SK-N-SH treated with all-trans-retinoic acid at 6 μM for 48 hours (cell line): ENCODE data around the gene PDE9A.

Experiments
- ATAC-seq: fragments of 200-7000 bp; cut with Tn5 transposase; 3 replicates; pipeline ENCODE4 v1.9.1; 2020; ENCODE audit warnings: mild to moderate bottlenecking, moderate library complexity
- ARNTL ChIP-seq: fragments of 450-650 bp; formaldehyde crosslinking; IDR thresholded peaks from 2 replicates; pipeline ENCODE4 v1.5.0; 2020; ENCODE audit warnings: low read depth, mild to moderate bottlenecking, moderate library complexity, borderline replicate concordance
- BACH2 ChIP-seq: fragments of 250-450 bp; sonication (Bioruptor Pico); IDR thresholded peaks from 2 replicates; pipeline ENCODE4 v1.9.0; 2021; ENCODE audit warnings: mild to moderate bottlenecking, borderline replicate concordance
- CSDC2 ChIP-seq: fragments of 250-450 bp; sonication (Bioruptor Pico); IDR thresholded peaks from 2 replicates; pipeline ENCODE4 v1.5.0; 2020; ENCODE audit warnings: mild to moderate bottlenecking, moderate library complexity
- ESRRG ChIP-seq: fragments of 250-450 bp; sonication (Bioruptor Pico); IDR thresholded peaks from 2 replicates; pipeline ENCODE4 v1.6.1; 2021; ENCODE audit warnings: mild to moderate bottlenecking
- GLIS3 ChIP-seq: fragments of 250-450 bp; sonication (Bioruptor Pico); IDR thresholded peaks from 2 replicates; pipeline ENCODE4 v1.5.0; 2020; ENCODE audit warnings: mild to moderate bottlenecking, moderate library complexity
- ISL1 ChIP-seq: fragments of 250-450 bp; sonication (Bioruptor Pico); IDR thresholded peaks from 2 replicates; pipeline ENCODE4 v2.1.2; 2022; ENCODE audit warnings: mild to moderate bottlenecking, moderate library complexity
- OSR1 ChIP-seq: fragments of 250-450 bp; sonication (Bioruptor Pico); IDR thresholded peaks from 2 replicates; pipeline ENCODE4 v1.8.0; 2022; ENCODE audit warnings: moderate library complexity, mild to moderate bottlenecking, inconsistent platforms
- PPARA ChIP-seq: fragments of 250-450 bp; sonication (Bioruptor Pico); IDR thresholded peaks from 2 replicates; pipeline ENCODE4 v1.5.0; 2020; ENCODE audit warnings: mild to moderate bottlenecking, borderline replicate concordance
- RARB ChIP-seq: fragments of 250-450 bp; sonication (Bioruptor Pico); IDR thresholded peaks from 2 replicates; pipeline ENCODE4 v1.8.0; 2021; ENCODE audit warnings: mild to moderate bottlenecking, moderate library complexity
- SNAI2 ChIP-seq: fragments of 250-450 bp; sonication (Bioruptor Pico); IDR thresholded peaks from 2 replicates; pipeline ENCODE4 v1.5.0; 2020; ENCODE audit warnings: mild to moderate bottlenecking, moderate library complexity
- TCF4 ChIP-seq: fragments of 250-450 bp; sonication (Bioruptor Pico); IDR thresholded peaks from 2 replicates; pipeline ENCODE4 v1.8.0; 2021; ENCODE audit warnings: mild to moderate bottlenecking, moderate library complexity, borderline replicate concordance
- TOX ChIP-seq: fragments of 250-450 bp; sonication (Bioruptor Pico); IDR thresholded peaks from 2 replicates; pipeline ENCODE4 v1.8.0; 2021; ENCODE audit warnings: mild to moderate bottlenecking, moderate library complexity, borderline replicate concordance
- ZC3H10 ChIP-seq: fragments of 250-450 bp; sonication (Bioruptor Pico); IDR thresholded peaks from 2 replicates; pipeline ENCODE4 v1.5.1; 2021; ENCODE audit warnings: mild to moderate bottlenecking, moderate library complexity
- ZFP3 ChIP-seq: fragments of 250-450 bp; sonication (Bioruptor Pico); IDR thresholded peaks from 2 replicates; pipeline ENCODE4 v1.5.0; 2020; ENCODE audit warnings: mild to moderate bottlenecking, moderate library complexity
- ZFP30 ChIP-seq: fragments of 450-650 bp; formaldehyde crosslinking; IDR thresholded peaks from 2 replicates; pipeline ENCODE4 v1.5.0; 2022; ENCODE audit warnings: mild to moderate bottlenecking, moderate library complexity
- ZNF565 ChIP-seq: fragments of 450-650 bp; formaldehyde crosslinking; conservative IDR thresholded peaks from 2 replicates; pipeline ENCODE4 v1.5.0; 2020; ENCODE audit warnings: low read depth, mild to moderate bottlenecking, moderate library complexity
- ZNF70 ChIP-seq: fragments of 450-650 bp; formaldehyde crosslinking; IDR thresholded peaks from 2 replicates; pipeline ENCODE4 v1.5.0; 2020; ENCODE audit warnings: mild to moderate bottlenecking, moderate library complexity
- ZNF8 ChIP-seq: fragments of 450-650 bp; formaldehyde crosslinking; IDR thresholded peaks from 2 replicates; pipeline ENCODE4 v1.5.0; 2020; ENCODE audit warnings: mild to moderate bottlenecking, moderate library complexity
- TF ChIP-seq, protein P1 (sequence below): fragments of 250-450 bp; sonication (Bioruptor Pico); IDR thresholded peaks from 2 replicates; pipeline ENCODE4 v1.5.1; 2020; ENCODE audit warnings: low read depth, mild to moderate bottlenecking, moderate library complexity
- TF ChIP-seq, protein P2 (sequence below): fragments of 250-450 bp; sonication (Bioruptor Pico); IDR thresholded peaks from 2 replicates; pipeline ENCODE4 v1.8.0; 2021; ENCODE audit warnings: low read depth, mild to moderate bottlenecking, moderate library complexity, borderline replicate concordance
- TF ChIP-seq, protein P3 (sequence below): fragments of 250-450 bp; sonication (Bioruptor Pico); IDR thresholded peaks from 2 replicates; pipeline ENCODE4 v1.8.0; 2020; ENCODE audit warnings: mild to moderate bottlenecking, moderate library complexity, borderline replicate concordance
- TF ChIP-seq, protein P4 (sequence below): fragments of 250-450 bp; sonication (Bioruptor Pico); IDR thresholded peaks from 2 replicates; pipeline ENCODE4 v1.5.1; 2021; ENCODE audit warnings: mild to moderate bottlenecking, moderate library complexity
- TF ChIP-seq, protein P5 (sequence below): fragments of 250-450 bp; sonication (Bioruptor Pico); IDR thresholded peaks from 2 replicates; pipeline ENCODE4 v1.5.0; 2020; ENCODE audit warnings: mild to moderate bottlenecking, moderate library complexity

Gene PDE9A

DNA sequence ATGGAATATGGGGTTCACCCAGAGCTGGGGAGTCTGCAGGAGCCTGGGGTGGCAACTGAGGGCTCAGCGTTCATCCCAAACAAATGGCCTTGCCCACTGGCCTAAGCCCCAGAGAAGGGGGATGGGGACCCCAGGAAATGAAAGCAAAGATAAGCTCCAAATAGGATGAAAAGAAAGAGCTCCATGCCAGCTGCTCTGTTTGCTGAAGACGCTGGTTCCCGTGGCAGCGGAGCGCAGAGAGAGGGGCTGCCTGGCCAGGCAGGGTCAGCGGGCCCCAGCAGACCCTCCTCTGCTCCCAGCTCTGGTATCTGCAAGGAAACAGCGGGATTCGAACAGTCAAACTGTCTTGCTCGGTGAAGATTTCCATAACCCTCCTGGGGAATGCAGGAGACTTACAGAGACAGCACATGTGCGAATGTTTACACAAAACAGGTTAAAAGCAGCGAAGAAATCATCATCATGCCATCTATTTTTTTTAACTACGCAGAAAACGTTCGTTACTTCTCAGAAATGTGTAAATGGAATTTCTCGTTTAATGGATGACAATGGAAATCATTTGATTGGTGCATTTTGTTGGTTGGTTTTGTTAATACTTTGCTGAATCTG is 94.4 kb downstream of the PDE9A start:
- ATAC-seq, result no peak
- TF ChIP-seq ZNF8 (no peak), ISL1 (CRISPR knock-in tag) (no peak), CSDC2 (no peak), ARNTL (CRISPR knock-in tag) (no peak), TCF4 (no peak), ZNF565 (CRISPR knock-in tag) (no peak), GLIS3 (CRISPR knock-in tag) (no peak), TOX (CRISPR knock-in tag) (no peak), BACH2 (no peak), RARB (CRISPR knock-in tag) (no peak), ZFP30 (CRISPR knock-in tag) (no peak), ZC3H10 (CRISPR knock-in tag) (no peak), ZNF70 (CRISPR knock-in tag) (no peak), OSR1 (CRISPR knock-in tag) (no peak), SNAI2 (no peak), ESRRG (CRISPR knock-in tag) (no peak)
- TF ChIP-seq, protein P1, sequence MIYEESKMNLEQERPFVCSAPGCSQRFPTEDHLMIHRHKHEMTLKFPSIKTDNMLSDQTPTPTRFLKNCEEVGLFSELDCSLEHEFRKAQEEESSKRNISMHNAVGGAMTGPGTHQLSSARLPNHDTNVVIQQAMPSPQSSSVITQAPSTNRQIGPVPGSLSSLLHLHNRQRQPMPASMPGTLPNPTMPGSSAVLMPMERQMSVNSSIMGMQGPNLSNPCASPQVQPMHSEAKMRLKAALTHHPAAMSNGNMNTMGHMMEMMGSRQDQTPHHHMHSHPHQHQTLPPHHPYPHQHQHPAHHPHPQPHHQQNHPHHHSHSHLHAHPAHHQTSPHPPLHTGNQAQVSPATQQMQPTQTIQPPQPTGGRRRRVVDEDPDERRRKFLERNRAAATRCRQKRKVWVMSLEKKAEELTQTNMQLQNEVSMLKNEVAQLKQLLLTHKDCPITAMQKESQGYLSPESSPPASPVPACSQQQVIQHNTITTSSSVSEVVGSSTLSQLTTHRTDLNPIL, result no peak
- TF ChIP-seq, protein P2, sequence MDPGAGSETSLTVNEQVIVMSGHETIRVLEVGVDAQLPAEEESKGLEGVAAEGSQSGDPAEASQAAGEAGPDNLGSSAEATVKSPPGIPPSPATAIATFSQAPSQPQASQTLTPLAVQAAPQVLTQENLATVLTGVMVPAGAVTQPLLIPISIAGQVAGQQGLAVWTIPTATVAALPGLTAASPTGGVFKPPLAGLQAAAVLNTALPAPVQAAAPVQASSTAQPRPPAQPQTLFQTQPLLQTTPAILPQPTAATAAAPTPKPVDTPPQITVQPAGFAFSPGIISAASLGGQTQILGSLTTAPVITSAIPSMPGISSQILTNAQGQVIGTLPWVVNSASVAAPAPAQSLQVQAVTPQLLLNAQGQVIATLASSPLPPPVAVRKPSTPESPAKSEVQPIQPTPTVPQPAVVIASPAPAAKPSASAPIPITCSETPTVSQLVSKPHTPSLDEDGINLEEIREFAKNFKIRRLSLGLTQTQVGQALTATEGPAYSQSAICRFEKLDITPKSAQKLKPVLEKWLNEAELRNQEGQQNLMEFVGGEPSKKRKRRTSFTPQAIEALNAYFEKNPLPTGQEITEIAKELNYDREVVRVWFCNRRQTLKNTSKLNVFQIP, result no peak
- TF ChIP-seq, protein P3, sequence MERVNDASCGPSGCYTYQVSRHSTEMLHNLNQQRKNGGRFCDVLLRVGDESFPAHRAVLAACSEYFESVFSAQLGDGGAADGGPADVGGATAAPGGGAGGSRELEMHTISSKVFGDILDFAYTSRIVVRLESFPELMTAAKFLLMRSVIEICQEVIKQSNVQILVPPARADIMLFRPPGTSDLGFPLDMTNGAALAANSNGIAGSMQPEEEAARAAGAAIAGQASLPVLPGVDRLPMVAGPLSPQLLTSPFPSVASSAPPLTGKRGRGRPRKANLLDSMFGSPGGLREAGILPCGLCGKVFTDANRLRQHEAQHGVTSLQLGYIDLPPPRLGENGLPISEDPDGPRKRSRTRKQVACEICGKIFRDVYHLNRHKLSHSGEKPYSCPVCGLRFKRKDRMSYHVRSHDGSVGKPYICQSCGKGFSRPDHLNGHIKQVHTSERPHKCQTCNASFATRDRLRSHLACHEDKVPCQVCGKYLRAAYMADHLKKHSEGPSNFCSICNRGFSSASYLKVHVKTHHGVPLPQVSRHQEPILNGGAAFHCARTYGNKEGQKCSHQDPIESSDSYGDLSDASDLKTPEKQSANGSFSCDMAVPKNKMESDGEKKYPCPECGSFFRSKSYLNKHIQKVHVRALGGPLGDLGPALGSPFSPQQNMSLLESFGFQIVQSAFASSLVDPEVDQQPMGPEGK (CRISPR knock-in tag), result no peak
- TF ChIP-seq, protein P4, sequence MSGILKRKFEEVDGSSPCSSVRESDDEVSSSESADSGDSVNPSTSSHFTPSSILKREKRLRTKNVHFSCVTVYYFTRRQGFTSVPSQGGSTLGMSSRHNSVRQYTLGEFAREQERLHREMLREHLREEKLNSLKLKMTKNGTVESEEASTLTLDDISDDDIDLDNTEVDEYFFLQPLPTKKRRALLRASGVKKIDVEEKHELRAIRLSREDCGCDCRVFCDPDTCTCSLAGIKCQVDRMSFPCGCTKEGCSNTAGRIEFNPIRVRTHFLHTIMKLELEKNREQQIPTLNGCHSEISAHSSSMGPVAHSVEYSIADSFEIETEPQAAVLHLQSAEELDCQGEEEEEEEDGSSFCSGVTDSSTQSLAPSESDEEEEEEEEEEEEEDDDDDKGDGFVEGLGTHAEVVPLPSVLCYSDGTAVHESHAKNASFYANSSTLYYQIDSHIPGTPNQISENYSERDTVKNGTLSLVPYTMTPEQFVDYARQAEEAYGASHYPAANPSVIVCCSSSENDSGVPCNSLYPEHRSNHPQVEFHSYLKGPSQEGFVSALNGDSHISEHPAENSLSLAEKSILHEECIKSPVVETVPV (CRISPR knock-in tag), result no peak

DNA sequence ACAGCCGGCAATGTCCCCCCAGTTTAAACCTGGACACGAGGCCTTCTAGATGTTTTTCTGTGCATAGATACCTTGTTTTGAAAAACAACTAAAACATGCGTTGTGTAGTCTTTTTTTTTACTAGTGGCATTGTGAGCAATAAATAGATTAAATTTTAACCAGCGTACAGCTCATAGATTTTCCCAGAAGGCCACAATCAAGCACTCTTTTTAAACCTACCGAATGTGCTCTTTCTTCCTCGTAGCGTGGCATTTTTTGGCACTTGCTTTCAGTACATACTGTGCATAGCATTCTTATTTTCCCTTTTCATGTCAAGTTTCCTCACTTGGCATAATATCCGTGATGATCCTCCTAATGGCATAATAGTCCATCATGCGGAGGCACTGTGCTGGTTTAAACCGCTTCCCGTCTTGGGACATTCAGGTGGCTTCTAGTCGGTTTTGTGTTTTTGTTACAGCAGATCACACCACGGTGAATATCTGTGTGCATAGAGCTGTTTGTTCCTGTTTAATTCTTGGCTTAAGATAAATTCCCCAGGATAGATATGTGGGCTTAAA is 95.3 kb downstream of the PDE9A start:
- TF ChIP-seq, protein P3 (CRISPR knock-in tag), result no peak
- no peak for TF ChIP-seq ZNF565 (CRISPR knock-in tag)
- no peak for TF ChIP-seq ARNTL (CRISPR knock-in tag)
- TF ChIP-seq CSDC2, result no peak
- TF ChIP-seq, protein P1, result no peak
- TF ChIP-seq BACH2, result no peak
- TF ChIP-seq ZNF70 (CRISPR knock-in tag), result no peak
- no peak for TF ChIP-seq GLIS3 (CRISPR knock-in tag)
- no peak for TF ChIP-seq ZNF8
- TF ChIP-seq ESRRG (CRISPR knock-in tag), result no peak
- TF ChIP-seq ZFP30 (CRISPR knock-in tag), result no peak
- TF ChIP-seq, protein P4 (CRISPR knock-in tag), result no peak
- no peak for TF ChIP-seq RARB (CRISPR knock-in tag)
- no peak for TF ChIP-seq OSR1 (CRISPR knock-in tag)
- no peak for TF ChIP-seq PPARA (CRISPR knock-in tag)
- no peak for TF ChIP-seq ZFP3 (CRISPR knock-in tag)
- TF ChIP-seq, protein P5, sequence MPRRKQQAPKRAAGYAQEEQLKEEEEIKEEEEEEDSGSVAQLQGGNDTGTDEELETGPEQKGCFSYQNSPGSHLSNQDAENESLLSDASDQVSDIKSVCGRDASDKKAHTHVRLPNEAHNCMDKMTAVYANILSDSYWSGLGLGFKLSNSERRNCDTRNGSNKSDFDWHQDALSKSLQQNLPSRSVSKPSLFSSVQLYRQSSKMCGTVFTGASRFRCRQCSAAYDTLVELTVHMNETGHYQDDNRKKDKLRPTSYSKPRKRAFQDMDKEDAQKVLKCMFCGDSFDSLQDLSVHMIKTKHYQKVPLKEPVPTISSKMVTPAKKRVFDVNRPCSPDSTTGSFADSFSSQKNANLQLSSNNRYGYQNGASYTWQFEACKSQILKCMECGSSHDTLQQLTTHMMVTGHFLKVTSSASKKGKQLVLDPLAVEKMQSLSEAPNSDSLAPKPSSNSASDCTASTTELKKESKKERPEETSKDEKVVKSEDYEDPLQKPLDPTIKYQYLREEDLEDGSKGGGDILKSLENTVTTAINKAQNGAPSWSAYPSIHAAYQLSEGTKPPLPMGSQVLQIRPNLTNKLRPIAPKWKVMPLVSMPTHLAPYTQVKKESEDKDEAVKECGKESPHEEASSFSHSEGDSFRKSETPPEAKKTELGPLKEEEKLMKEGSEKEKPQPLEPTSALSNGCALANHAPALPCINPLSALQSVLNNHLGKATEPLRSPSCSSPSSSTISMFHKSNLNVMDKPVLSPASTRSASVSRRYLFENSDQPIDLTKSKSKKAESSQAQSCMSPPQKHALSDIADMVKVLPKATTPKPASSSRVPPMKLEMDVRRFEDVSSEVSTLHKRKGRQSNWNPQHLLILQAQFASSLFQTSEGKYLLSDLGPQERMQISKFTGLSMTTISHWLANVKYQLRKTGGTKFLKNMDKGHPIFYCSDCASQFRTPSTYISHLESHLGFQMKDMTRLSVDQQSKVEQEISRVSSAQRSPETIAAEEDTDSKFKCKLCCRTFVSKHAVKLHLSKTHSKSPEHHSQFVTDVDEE, result no peak
- no peak for TF ChIP-seq ISL1 (CRISPR knock-in tag)
- TF ChIP-seq TOX (CRISPR knock-in tag), result no peak

More for the DNA sequence above, 95.3 kb downstream of the PDE9A start:
- no peak for ATAC-seq
